Endothelial cell of umbilical vein (primary cell): Measurements from ENCODE around the gene PALD1. TPM values are rescaled to one million over a fixed set of nuclear protein-coding genes. Genes with fewer than 3 reads are reported as not detected.

Source experiments
- BruUV-seq: library from RNA; stranded (reverse); fragments of 400-500 nt; replicated peaks from 2 replicates; lab custom pipeline; 2021; lab: Mats Ljungman, UMichigan
- CTCF ChIA-PET: fragments of 300-600, 350-600 bp; sonication (Branson Sonifier 250); formaldehyde crosslinking; loops from one replicate; lab custom pipeline; 2021; ENCODE audit warnings: antibody characterized with exemption, inconsistent platforms; lab: Charles Lee
- POLR2A ChIA-PET: fragments of 300-600, 350-600 bp; sonication (Branson Sonifier 250); formaldehyde crosslinking; loops from one replicate; lab custom pipeline; 2021; ENCODE audit warnings: antibody characterized with exemption, inconsistent platforms; lab: Charles Lee
- DNase-seq: peaks from one replicate; pipeline ENCODE4 v3.0.0-alpha.2; 2011; ENCODE audit warnings: low read depth, low spot score
- FAIRE-seq: peaks from 2 replicates; lab custom pipeline; 2011; peaks lifted over from hg19 to GRCh38; lab: Jason Lieb, UNC
- H2AFZ ChIP-seq: 2 replicates; pipeline ENCODE4 v1.6.0; 2012; ENCODE audit warnings: low read depth, low read length, control low read depth, inconsistent platforms
- H3K27ac ChIP-seq: 2 replicates; pipeline ENCODE4 v1.5.1; 2011; ENCODE audit warnings: low read depth, mild to moderate bottlenecking, control low read depth, low read length, moderate library complexity; ENCODE audit not compliant: insufficient read depth
- H3K27me3 ChIP-seq, 2 experiments: 2 replicates each; pipeline versions ENCODE4 v1.6.0 to v1.6.1; 2011; ENCODE audit warnings: low read length in 2 of 2, mixed read lengths in 1 of 2; ENCODE audit not compliant: control insufficient read depth in 2 of 2, insufficient read depth in 2 of 2
- H3K36me3 ChIP-seq, 2 experiments: 2 replicates in 1 of 2; 3 replicates in 1 of 2; pipeline ENCODE4 v1.5.1; 2011; ENCODE audit warnings: low read length in 2 of 2, mild to moderate bottlenecking in 1 of 2, moderate library complexity in 1 of 2; ENCODE audit not compliant: control insufficient read depth in 2 of 2, insufficient read depth in 2 of 2; ENCODE audit errors: extremely low read depth in 1 of 2
- H3K4me1 ChIP-seq: 3 replicates; pipeline ENCODE4 v1.5.1; 2011; ENCODE audit warnings: mild to moderate bottlenecking, low read length; ENCODE audit not compliant: control insufficient read depth, insufficient read depth; ENCODE audit errors: extremely low read depth
- H3K4me2 ChIP-seq: 2 replicates; pipeline ENCODE4 v1.6.1; 2011; ENCODE audit warnings: low read length, control low read depth, mixed read lengths; ENCODE audit not compliant: insufficient read depth
- H3K4me3 ChIP-seq, 3 experiments: fragments of 200-600 bp in 1 of 3; sonication (generic), shearing (Covaris generic) in 1 of 3; replicated peaks in 1 of 3; 2 replicates each; pipeline ENCODE4 v1.5.1; 2011 to 2016; ENCODE audit warnings: control low read depth in 3 of 3, low read length in 3 of 3, mild to moderate bottlenecking in 2 of 3, inconsistent platforms in 1 of 3, low read depth in 1 of 3, moderate library complexity in 1 of 3; ENCODE audit not compliant: insufficient read depth in 1 of 3
- H3K79me2 ChIP-seq: 2 replicates; pipeline ENCODE4 v1.6.0; 2012; ENCODE audit warnings: low read length, inconsistent platforms; ENCODE audit not compliant: control insufficient read depth, insufficient read depth
- H3K9ac ChIP-seq: replicated peaks from 2 replicates; pipeline ENCODE3; 2011; ENCODE audit warnings: low read length, control low read depth; ENCODE audit not compliant: insufficient read depth; ENCODE audit errors: extremely low read depth
- H3K9me1 ChIP-seq: replicated peaks from 3 replicates; pipeline ENCODE4 v1.6.0; 2011; ENCODE audit warnings: mild to moderate bottlenecking, low read length; ENCODE audit not compliant: control insufficient read depth, insufficient read depth; ENCODE audit errors: extremely low read depth
- H3K9me3 ChIP-seq: replicated peaks from 2 replicates; pipeline ENCODE4 v1.5.1; 2012; ENCODE audit warnings: low read length, inconsistent platforms; ENCODE audit not compliant: control insufficient read depth, insufficient read depth
- H4K20me1 ChIP-seq: replicated peaks from 2 replicates; pipeline ENCODE3; 2011; ENCODE audit warnings: mild to moderate bottlenecking, low read length; ENCODE audit not compliant: control insufficient read depth, insufficient read depth; ENCODE audit errors: extremely low read depth
- CTCF ChIP-seq, 2 donors: IDR thresholded peaks; 1 replicate in 1 of 2; 2 replicates in 1 of 2; pipeline ENCODE4 v1.5.1; 2011; ENCODE audit warnings: low read length in 2 of 2, mild to moderate bottlenecking in 2 of 2, moderate library complexity in 2 of 2, control low read depth in 1 of 2, inconsistent platforms in 1 of 2, low read depth in 1 of 2; ENCODE audit not compliant: insufficient read depth in 1 of 2; ENCODE audit errors: extremely low read depth in 1 of 2
- EZH2 ChIP-seq: IDR thresholded peaks from 2 replicates; pipeline ENCODE4 v1.6.1; 2012; ENCODE audit warnings: borderline replicate concordance, low read depth, mild to moderate bottlenecking, moderate library complexity, low read length, inconsistent platforms; ENCODE audit not compliant: severe bottlenecking
- FOS ChIP-seq: IDR thresholded peaks from 2 replicates; pipeline ENCODE4 v1.6.1; 2011; ENCODE audit warnings: mild to moderate bottlenecking, low read length, moderate library complexity, borderline replicate concordance; ENCODE audit not compliant: insufficient read depth
- GATA2 ChIP-seq: IDR thresholded peaks from 2 replicates; pipeline ENCODE4 v1.7.0; 2011; ENCODE audit warnings: low read depth, mild to moderate bottlenecking, moderate library complexity, mixed read lengths, low read length; ENCODE audit not compliant: insufficient read length, insufficient read depth
- JUN ChIP-seq: IDR thresholded peaks from 2 replicates; pipeline ENCODE4 v1.6.1; 2011; ENCODE audit warnings: borderline replicate concordance, low read depth; ENCODE audit not compliant: insufficient read length, insufficient read depth
- MYC ChIP-seq: IDR thresholded peaks from one replicate; pipeline ENCODE4 v1.6.1; 2011; ENCODE audit warnings: mild to moderate bottlenecking, low read depth, low read length
- POLR2A ChIP-seq: IDR thresholded peaks from 2 replicates; pipeline ENCODE4 v1.6.1; 2012; ENCODE audit warnings: low read depth, mild to moderate bottlenecking, control low read depth, low read length
- POLR2AphosphoS5 ChIP-seq: IDR thresholded peaks from 2 replicates; pipeline ENCODE4 v1.6.1; 2012; ENCODE audit warnings: low read depth, mild to moderate bottlenecking, control low read depth, low read length, moderate library complexity; ENCODE audit not compliant: insufficient read depth
- dilution Hi-C: fragments of 300-500 bp; cut with MboI; formaldehyde crosslinking; loops from one replicate; pipeline ENCODE4 v1.15.0; 2019; ENCODE audit warnings: low sequenced_read_pairs; ENCODE audit not compliant: extremely low pct_ligation_motif_present
- intact Hi-C: fragments of 100-400 bp; cut with micrococcal nuclease; formaldehyde crosslinking; loops from one replicate; pipeline ENCODE4 v1.10.0; 2022
- polyA plus RNA-seq, 4 experiments: library from polyadenylated mRNA; depleted of rRNA in 3 of 4; stranded (reverse) in 3 of 4; unstranded in 1 of 4; fragments of >200 nt; gene quantifications; 2 replicates each; pipeline versions ENCODE4 v1.2.1 to v1.2.3, GENCODE V29; 2011 to 2012; ENCODE audit warnings: missing spikeins in 1 of 4
- total RNA-seq: library from RNA; stranded (reverse); gene quantifications from 2 replicates; pipeline ENCODE4 v1.2.3, GENCODE V29; 2021
- TF ChIP-seq, protein P1 (sequence below): IDR thresholded peaks from 2 replicates; pipeline ENCODE4 v1.6.1; 2011; ENCODE audit not compliant: insufficient read depth, insufficient read length

The PALD1 gene
- total and polyA plus RNA-seq, 2 donors (not counting 3 experiments of a cell fraction or from before 2014, with no cell fraction given): 16.6 to 73.3 TPM

- Histone ChIP-seq H3K27ac (no peak overlapping the region), H3K4me3 (no peak overlapping the region), H3K4me2 (no peak overlapping the region), H3K79me2 (no peaks in the 10 kb centered on the region), H3K9me3 (no peaks in the 10 kb centered on the region), H4K20me1 (no peaks in the 10 kb centered on the region), H3K9me1 (no peaks in the 10 kb centered on the region), H3K4me1 (no peaks in the 10 kb centered on the region), H2AFZ (no peak overlapping the region), H3K27me3 (peaks cover 2 to 7% of the 10 kb centered on the region in 2 experiments), H3K36me3 (no peaks in the 10 kb centered on the region), H3K9ac (no peak overlapping the region)
- TF ChIP-seq, protein P1, sequence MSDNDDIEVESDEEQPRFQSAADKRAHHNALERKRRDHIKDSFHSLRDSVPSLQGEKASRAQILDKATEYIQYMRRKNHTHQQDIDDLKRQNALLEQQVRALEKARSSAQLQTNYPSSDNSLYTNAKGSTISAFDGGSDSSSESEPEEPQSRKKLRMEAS: no peak
- TF ChIP-seq POLR2AphosphoS5 (no peak), FOS (no peak)
- intact Hi-C loops: no loop called here
- CTCF ChIA-PET: interaction anchor here (0.8 kb wide), 1 partner anchor 39 kb away, joined by 3 read pairs; no protein-coding TSS in a partner anchor
- POLR2A ChIA-PET: no interaction called here
- no peak for DNase-seq
- FAIRE-seq: no peak
- dilution Hi-C loops: no loop called here
- no TSS peak for BruUV-seq
Measured at GRCh38 chr10:70588255-70588654, 109.7 kb downstream of the PALD1 start.

GRCh38 chr10:70588859-70589570 lies 110.4 kb downstream of the PALD1 start:
- POLR2A ChIA-PET: no interaction called here
- CTCF ChIA-PET: interaction anchor here (0.8 kb wide), 1 partner anchor 40 kb away, joined by 3 read pairs; no protein-coding TSS in a partner anchor
- no peaks in the 10 kb centered on the region for H3K4me1 ChIP-seq
- dilution Hi-C loops (no loop called here), intact Hi-C loops (no loop called here)
- H2AFZ ChIP-seq: no peak overlapping the region
- no peaks in the 10 kb centered on the region for H3K36me3 ChIP-seq
- TF ChIP-seq MYC (no peak), FOS (no peak), EZH2 (no peak), POLR2A (no peak), POLR2AphosphoS5 (no peak), CTCF (IDR thresholded peaks at IDR 0.05; ENCODE audit: extremely low read depth in 1 of 2, insufficient read depth in 1 of 2, low read depth in 1 of 2, low read length in 2 of 2) (no peak), GATA2 (no peak), JUN (no peak)
- TF ChIP-seq, protein P1: no peak
- no TSS peak for BruUV-seq
- H3K27me3 ChIP-seq: peaks cover 2 to 7% of the 10 kb centered on the region in 2 experiments
- H4K20me1 ChIP-seq: no peaks in the 10 kb centered on the region
- H3K9me3 ChIP-seq: no peaks in the 10 kb centered on the region
- no peak overlapping the region for H3K9ac ChIP-seq
- H3K27ac ChIP-seq: no peak overlapping the region
- H3K4me2 ChIP-seq: no peak overlapping the region
- H3K9me1 ChIP-seq: no peaks in the 10 kb centered on the region
- DNase-seq (no peak), FAIRE-seq (no peak)
- H3K4me3 ChIP-seq: no peak overlapping the region
- H3K79me2 ChIP-seq: no peaks in the 10 kb centered on the region
